Measurements from ENCODE around the gene MYBL2. TPM values are rescaled to one million over a fixed set of nuclear protein-coding genes. Genes with fewer than 3 reads are reported as not detected.
"Not testable (repeated sequence)": the region's sequence is repeated elsewhere in the genome, so short reads cannot be mapped to it uniquely, and the experiment has no call there.

Gene MYBL2
- polyA plus RNA-seq, 3 donors: 0.08 to 0.10 TPM; not detected in 1

- TF ChIP-seq, protein P1, sequence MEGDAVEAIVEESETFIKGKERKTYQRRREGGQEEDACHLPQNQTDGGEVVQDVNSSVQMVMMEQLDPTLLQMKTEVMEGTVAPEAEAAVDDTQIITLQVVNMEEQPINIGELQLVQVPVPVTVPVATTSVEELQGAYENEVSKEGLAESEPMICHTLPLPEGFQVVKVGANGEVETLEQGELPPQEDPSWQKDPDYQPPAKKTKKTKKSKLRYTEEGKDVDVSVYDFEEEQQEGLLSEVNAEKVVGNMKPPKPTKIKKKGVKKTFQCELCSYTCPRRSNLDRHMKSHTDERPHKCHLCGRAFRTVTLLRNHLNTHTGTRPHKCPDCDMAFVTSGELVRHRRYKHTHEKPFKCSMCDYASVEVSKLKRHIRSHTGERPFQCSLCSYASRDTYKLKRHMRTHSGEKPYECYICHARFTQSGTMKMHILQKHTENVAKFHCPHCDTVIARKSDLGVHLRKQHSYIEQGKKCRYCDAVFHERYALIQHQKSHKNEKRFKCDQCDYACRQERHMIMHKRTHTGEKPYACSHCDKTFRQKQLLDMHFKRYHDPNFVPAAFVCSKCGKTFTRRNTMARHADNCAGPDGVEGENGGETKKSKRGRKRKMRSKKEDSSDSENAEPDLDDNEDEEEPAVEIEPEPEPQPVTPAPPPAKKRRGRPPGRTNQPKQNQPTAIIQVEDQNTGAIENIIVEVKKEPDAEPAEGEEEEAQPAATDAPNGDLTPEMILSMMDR (IDR thresholded peaks at IDR 0.05): no peak
- Mint-ChIP-seq H3K4me1 (peaks cover 2% of the 10 kb centered on the region), H3K36me3 (peaks cover 17 to 21% of the 10 kb centered on the region in 2 donors), H3K9me3 (peaks cover 0 to 1% (median 0%) of the 10 kb centered on the region in 7 donors), H3K4me3 (no peak overlapping the region), H3K27ac (no peak overlapping the region), H3K27me3 (ENCODE audit: low read depth in 3 of 3) (peaks cover 3 to 8% (median 5%) of the 10 kb centered on the region in 3 donors)
- Histone ChIP-seq H3K36me3 (replicated peaks in 1 of 2; ENCODE audit: control insufficient read depth in 1 of 2, insufficient read depth in 2 of 2, low read length in 2 of 2) (peaks cover 6 to 16% of the 10 kb centered on the region in 2 donors), H2AFZ (ENCODE audit: insufficient read depth, low read depth, low read length, poor library complexity, severe bottlenecking) (no peak overlapping the region), H3K4me2 (replicated peaks; ENCODE audit: extremely low read depth, low read length, poor library complexity, severe bottlenecking) (no peak overlapping the region), H3K9me3 (replicated peaks in 1 of 2; ENCODE audit: control insufficient read depth in 1 of 2, insufficient read depth in 1 of 2, low read length in 2 of 2) (no peaks in the 10 kb centered on the region), H3K27me3 (ENCODE audit: control insufficient read depth in 2 of 2, insufficient read depth in 2 of 2, low read length in 2 of 2) (no peaks in the 10 kb centered on the region), H4K20me1 (ENCODE audit: insufficient read depth, low read length) (no peaks in the 10 kb centered on the region), H3K4me1 (ENCODE audit: control insufficient read depth in 1 of 2, insufficient read depth in 2 of 2, low read length in 2 of 2) (no peaks in the 10 kb centered on the region), H3K79me2 (ENCODE audit: insufficient read depth, low read length) (no peaks in the 10 kb centered on the region), H3K4me3 (replicated peaks in 1 of 3; ENCODE audit: low read depth in 2 of 3, low read length in 3 of 3) (no peak overlapping the region), H3K9ac (ENCODE audit: insufficient read depth, low read length, poor library complexity, severe bottlenecking) (no peak overlapping the region), H3K27ac (ENCODE audit: low read depth in 1 of 2, low read length in 2 of 2) (no peak overlapping the region)
- no peak for DNase-seq
- intact Hi-C loops (cut with micrococcal nuclease): no loop called here
- 100% methylated on average over 2 of the region's 3 CpGs for WGBS (ENCODE audit: insufficient coverage)
Observed at GRCh38 chr20:43650997-43651525, 15.9 kb upstream of the MYBL2 start.

- H3K79me2 ChIP-seq (ENCODE audit: insufficient read depth, low read length); H3K36me3 ChIP-seq (replicated peaks in 1 of 2; ENCODE audit: control insufficient read depth in 1 of 2, insufficient read depth in 2 of 2, low read length in 2 of 2); H3K9me3 ChIP-seq (replicated peaks in 1 of 2; ENCODE audit: control insufficient read depth in 1 of 2, insufficient read depth in 1 of 2, low read length in 2 of 2); H4K20me1 ChIP-seq (ENCODE audit: insufficient read depth, low read length); H3K27ac Mint-ChIP-seq; DNase-seq; intact Hi-C loops (cut with micrococcal nuclease); H3K4me3 ChIP-seq (replicated peaks in 1 of 3; ENCODE audit: low read depth in 2 of 3, low read length in 3 of 3); H3K27me3 ChIP-seq (ENCODE audit: control insufficient read depth in 2 of 2, insufficient read depth in 2 of 2, low read length in 2 of 2); H3K4me2 ChIP-seq (replicated peaks; ENCODE audit: extremely low read depth, low read length, poor library complexity, severe bottlenecking); H3K9ac ChIP-seq (ENCODE audit: insufficient read depth, low read length, poor library complexity, severe bottlenecking); H2AFZ ChIP-seq (ENCODE audit: insufficient read depth, low read depth, low read length, poor library complexity, severe bottlenecking); H3K9me3 Mint-ChIP-seq; H3K4me3 Mint-ChIP-seq; H3K4me1 ChIP-seq (ENCODE audit: control insufficient read depth in 1 of 2, insufficient read depth in 2 of 2, low read length in 2 of 2); H3K4me1 Mint-ChIP-seq; H3K27ac ChIP-seq (ENCODE audit: low read depth in 1 of 2, low read length in 2 of 2): not testable (repeated sequence)
- Mint-ChIP-seq H3K36me3 (peaks cover 11 to 16% of the 10 kb centered on the region in 2 donors), H3K27me3 (ENCODE audit: low read depth in 3 of 3) (peaks cover 5 to 11% (median 10%) of the 10 kb centered on the region in 3 donors)
- WGBS (ENCODE audit: insufficient coverage): 87% methylated on average over 6 of the region's 10 CpGs
Observed at GRCh38 chr20:43651650-43652184, 15.2 kb upstream of the MYBL2 start.

All from CD14-positive monocyte (primary cell).